ENCODE measurements around the gene PSMD8. TPM values are rescaled to one million over a fixed set of nuclear protein-coding genes. Genes with fewer than 3 reads are reported as not detected.
"Not testable (repeated sequence)": the region's sequence is repeated elsewhere in the genome, so short reads cannot be mapped to it uniquely, and the experiment has no call there.

Gene PSMD8
- total RNA-seq, 2 experiments from 2014 or later = 164 to 204 TPM

DNA sequence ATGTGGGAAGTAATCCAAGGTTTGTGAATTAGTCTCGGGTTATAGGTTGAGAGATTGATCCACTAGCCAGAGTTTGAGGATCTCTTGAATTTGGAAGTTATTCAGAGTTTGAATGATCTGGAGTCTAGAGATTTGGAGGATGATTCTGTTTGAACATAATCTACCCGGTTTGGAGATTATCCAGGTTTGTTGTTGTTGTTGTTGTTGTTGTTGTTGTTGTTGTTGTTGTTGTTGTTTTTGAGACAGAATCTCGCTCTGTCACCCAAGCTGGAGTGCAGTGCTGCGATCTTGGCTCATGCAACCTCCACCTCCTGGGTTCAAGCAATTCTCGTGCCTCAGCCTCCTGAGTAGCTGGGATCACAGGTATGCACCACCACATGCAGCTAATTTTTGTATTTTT, 37.5 kb downstream of the PSMD8 start:
- H3K36me3 Mint-ChIP-seq; DNase-seq; H3K9me3 Mint-ChIP-seq (ENCODE audit: low read depth); H3K27me3 Mint-ChIP-seq; H3K4me3 Mint-ChIP-seq; ATAC-seq; H3K27ac Mint-ChIP-seq; H3K4me1 Mint-ChIP-seq: not testable (repeated sequence)
- CTCF ChIA-PET = interaction anchor here (4.9 kb wide), 1 partner anchor 9 kb away, joined by 27 read pairs; the partner anchor contains the start of gene FAM98C

DNA sequence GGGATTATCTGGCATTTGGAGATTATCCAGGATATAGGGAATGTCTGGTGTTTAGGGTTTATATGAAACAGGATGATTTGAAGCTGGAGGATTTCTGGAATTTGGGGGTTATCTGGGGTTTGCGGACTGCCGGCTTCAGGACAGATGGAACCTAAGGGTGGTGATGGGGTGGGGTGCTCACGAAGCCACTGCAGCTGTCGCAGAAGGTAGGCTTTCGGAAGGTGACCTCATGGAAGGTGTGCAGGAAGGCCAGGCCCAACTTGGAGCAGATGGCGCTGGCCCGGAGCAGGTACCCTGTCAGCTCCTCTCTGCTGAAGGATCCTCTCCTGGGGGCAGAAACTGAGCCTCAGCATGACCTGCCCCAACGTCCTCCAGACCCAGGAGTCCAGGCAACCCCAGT, 38.1 kb downstream of the PSMD8 start:
- H3K4me3 Mint-ChIP-seq = no peak overlapping the region
- peaks cover 7% of the 10 kb centered on the region for H3K4me1 Mint-ChIP-seq
- no peaks in the 10 kb centered on the region for H3K9me3 Mint-ChIP-seq (ENCODE audit: low read depth)
- H3K27me3 Mint-ChIP-seq = no peaks in the 10 kb centered on the region
- CTCF ChIA-PET = interaction anchor here (4.9 kb wide), 1 partner anchor 9 kb away, joined by 27 read pairs; the partner anchor contains the start of gene FAM98C
- peaks cover 2% of the 10 kb centered on the region for H3K36me3 Mint-ChIP-seq
- DNase-seq = no peak
- ATAC-seq = no peak
- no peak overlapping the region for H3K27ac Mint-ChIP-seq

DNA sequence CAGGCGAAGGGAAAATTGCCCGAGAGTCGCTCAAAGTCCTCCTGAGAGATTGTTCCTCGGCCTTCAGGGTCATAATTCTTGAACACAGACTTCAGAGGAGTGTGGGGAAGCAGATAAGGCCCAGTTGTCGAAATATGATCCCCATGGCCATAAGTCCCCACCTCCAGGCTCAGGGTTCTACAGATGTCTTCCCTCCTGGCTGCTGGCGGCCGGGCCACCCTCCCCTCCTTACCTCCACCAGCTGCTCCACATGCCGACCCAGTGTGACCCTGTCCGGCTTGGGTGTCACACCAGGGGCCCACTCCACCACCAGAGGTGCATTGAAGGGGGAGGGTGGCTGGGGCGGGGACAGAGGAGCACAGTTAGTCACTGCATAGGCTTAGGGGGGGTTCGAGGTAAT, 38.6 kb downstream of the PSMD8 start:
- DNase-seq (no peak), ATAC-seq (no peak)
- Mint-ChIP-seq H3K27ac (no peak overlapping the region), H3K36me3 (peaks cover under 1% of the 10 kb centered on the region), H3K4me1 (peaks cover 12% of the 10 kb centered on the region), H3K27me3 (no peaks in the 10 kb centered on the region), H3K4me3 (no peak overlapping the region), H3K9me3 (ENCODE audit: low read depth) (no peaks in the 10 kb centered on the region)
- CTCF ChIA-PET = interaction anchor here (4.9 kb wide), 1 partner anchor 10 kb away, joined by 27 read pairs; the partner anchor contains the start of gene FAM98C

DNA sequence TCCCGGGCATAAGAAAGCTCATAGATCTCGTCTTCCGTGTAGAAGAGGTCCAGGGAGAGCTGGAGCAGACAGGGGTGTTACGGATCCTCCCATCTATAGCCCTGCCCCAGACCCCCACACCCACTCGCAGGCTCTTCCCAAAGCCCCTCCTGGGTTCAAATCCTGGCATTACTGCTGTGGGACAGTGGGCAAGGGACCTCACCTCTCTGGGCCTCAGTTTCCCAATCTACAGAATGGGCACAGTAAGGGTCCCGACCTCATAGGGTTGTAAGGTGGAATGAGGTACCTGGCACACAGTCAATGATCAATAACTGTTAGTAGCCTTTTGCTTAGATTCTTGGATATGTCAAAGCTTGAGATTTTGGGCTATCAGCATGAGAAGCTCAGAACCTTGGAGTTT, 39.0 kb downstream of the PSMD8 start:
- CTCF ChIA-PET = interaction anchor here (4.9 kb wide), 1 partner anchor 10 kb away, joined by 27 read pairs; the partner anchor contains the start of gene FAM98C
- H3K27ac Mint-ChIP-seq = no peak overlapping the region
- H3K27me3 Mint-ChIP-seq = no peaks in the 10 kb centered on the region
- peaks cover 13% of the 10 kb centered on the region for H3K4me1 Mint-ChIP-seq
- ATAC-seq = no peak
- no peaks in the 10 kb centered on the region for H3K36me3 Mint-ChIP-seq
- no peak overlapping the region for H3K4me3 Mint-ChIP-seq
- no peaks in the 10 kb centered on the region for H3K9me3 Mint-ChIP-seq (ENCODE audit: low read depth)
- DNase-seq = no peak

DNA sequence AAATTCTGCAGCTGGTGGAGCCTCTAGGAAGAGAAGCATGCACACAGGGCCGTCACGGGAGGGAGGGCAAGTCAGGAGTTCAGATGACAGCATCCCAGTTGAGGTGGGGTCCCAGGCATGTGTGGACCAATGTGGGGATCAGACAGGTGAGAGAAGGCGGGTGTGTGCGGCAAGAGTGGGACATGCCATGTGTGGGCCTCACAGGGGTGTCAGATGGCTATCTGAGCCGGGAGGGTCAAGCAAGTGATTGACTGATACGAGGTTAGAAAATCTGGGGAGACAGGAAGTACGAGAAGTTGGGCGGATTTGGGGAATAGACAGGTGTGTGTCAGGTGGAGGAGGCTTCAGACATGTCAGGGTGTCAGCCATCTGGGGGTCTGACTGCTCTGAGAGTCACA, 42.8 kb downstream of the PSMD8 start:
- DNase-seq (no peak), ATAC-seq (no peak)
- Mint-ChIP-seq H3K4me3 (peak overlapping the region; percentile 77), H3K36me3 (no peaks in the 10 kb centered on the region), H3K4me1 (peaks cover 13% of the 10 kb centered on the region), H3K27ac (peak overlapping the region; percentile 66), H3K9me3 (ENCODE audit: low read depth) (no peaks in the 10 kb centered on the region), H3K27me3 (no peaks in the 10 kb centered on the region)
- CTCF ChIA-PET = interaction anchor here (2.4 kb wide), 1 partner anchor 14 kb away, joined by 15 read pairs; the partner anchor contains the start of gene FAM98C

DNA sequence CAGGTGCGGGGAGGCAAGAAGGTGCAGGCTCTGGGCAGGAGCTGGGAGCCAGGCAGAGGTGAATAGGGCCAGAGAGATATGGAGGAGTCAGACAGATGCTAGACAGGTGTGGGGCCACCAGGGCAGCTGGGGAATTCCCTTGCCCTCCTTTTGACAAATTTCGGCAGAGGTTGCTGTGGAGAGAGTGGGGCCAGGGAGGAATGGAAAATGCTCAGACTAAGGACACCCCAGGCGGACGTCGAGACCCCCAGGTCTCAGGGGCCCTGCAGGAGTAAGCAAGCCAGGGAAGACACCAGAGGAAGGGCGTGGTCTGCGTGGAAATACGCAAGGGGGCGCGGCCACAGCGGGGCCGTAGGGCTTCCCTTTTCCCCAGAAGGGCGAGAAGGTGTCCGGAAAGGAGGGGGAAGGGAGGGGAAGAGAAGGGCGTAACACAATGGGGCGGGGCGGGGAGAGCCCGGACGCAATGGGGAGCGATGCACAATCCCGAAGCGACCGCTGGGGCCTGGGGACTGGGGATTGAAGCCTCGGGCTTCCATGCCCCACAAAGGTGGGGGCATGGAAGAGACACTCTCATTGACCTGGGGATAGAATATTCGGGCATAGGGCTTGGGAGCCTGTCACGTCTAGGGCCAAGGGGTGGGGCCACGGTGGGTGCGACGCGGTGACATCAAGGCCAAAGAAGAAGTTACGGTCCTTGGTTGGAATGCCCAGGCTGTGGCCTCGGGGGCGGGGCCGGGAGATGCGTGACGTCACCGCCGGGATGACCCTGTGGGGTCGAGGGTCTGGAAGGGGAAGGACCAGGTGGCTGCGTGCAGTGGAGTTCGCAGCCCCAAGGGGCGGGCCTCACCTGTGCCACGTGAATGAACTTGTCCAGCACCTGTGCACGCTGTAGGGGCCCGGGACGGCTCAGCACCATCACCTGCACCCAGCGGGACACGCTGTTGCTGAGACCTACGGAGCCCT, 43.5 kb downstream of the PSMD8 start:
- Mint-ChIP-seq H3K4me1 (peaks cover 13% of the 10 kb centered on the region), H3K4me3 (peak overlapping the region; percentile 77), H3K27me3 (no peaks in the 10 kb centered on the region), H3K9me3 (ENCODE audit: low read depth) (no peaks in the 10 kb centered on the region), H3K27ac (peak overlapping the region; percentile 66), H3K36me3 (no peaks in the 10 kb centered on the region)
- CTCF ChIA-PET = interaction anchor here (2.4 kb wide), 1 partner anchor 15 kb away, joined by 15 read pairs; the partner anchor contains the start of gene FAM98C
- DNase-seq (peak; percentile 82), ATAC-seq (peak; percentile 92)

DNA sequence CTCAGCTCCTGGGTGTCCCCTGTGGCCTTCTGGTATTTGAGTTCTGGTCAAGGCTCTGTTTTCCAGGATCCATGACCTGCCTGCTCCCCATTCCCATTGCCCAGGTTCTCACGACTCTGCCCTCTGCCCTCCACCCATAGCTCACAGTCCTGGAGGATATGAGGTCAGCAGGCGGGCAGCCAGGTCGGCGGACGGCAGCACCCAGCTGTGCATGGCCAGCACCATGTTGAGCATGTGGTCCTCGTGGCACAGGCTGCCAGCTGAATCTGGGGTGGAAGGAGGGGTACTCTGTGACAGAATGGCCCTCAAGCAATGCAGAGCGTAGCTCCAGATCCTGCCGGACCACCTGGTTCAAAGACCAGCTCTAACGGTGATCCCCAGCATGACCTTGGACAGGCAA, 46.6 kb downstream of the PSMD8 start:
- DNase-seq (no peak), ATAC-seq (no peak)
- peaks cover 16% of the 10 kb centered on the region for H3K4me1 Mint-ChIP-seq
- H3K4me3 Mint-ChIP-seq = no peak overlapping the region
- no peaks in the 10 kb centered on the region for H3K36me3 Mint-ChIP-seq
- CTCF ChIA-PET = interaction anchor here (1.1 kb wide), 1 partner anchor 18 kb away, joined by 6 read pairs; the partner anchor contains the start of gene FAM98C
- H3K27ac Mint-ChIP-seq = no peak overlapping the region
- no peaks in the 10 kb centered on the region for H3K27me3 Mint-ChIP-seq
- no peaks in the 10 kb centered on the region for H3K9me3 Mint-ChIP-seq (ENCODE audit: low read depth)

DNA sequence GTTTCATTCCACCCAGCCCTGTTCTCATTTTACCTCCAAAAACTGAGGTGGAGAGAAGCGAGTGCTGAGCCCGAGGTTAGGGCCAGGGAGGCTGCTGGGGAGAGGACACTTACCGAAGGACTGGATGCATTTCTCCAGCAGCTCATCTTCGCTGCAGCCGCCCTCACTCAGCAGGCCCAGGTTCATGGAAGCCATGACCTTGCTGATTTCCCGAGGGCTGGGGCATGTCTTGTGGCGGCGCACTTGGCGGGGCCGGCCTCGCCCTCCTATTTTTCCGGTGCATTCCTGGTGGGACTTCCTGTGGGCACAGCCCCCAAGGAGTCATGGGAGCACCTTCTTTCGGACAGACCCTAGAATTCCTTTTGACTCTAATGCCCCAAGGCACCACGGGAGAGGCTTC, 47.5 kb downstream of the PSMD8 start:
- H3K27me3 Mint-ChIP-seq = no peaks in the 10 kb centered on the region
- peaks cover 20% of the 10 kb centered on the region for H3K4me1 Mint-ChIP-seq
- DNase-seq (no peak), ATAC-seq (no peak)
- no peaks in the 10 kb centered on the region for H3K9me3 Mint-ChIP-seq (ENCODE audit: low read depth)
- H3K36me3 Mint-ChIP-seq = no peaks in the 10 kb centered on the region
- H3K27ac Mint-ChIP-seq = no peak overlapping the region
- H3K4me3 Mint-ChIP-seq = no peak overlapping the region
- CTCF ChIA-PET = no interaction called here

DNA sequence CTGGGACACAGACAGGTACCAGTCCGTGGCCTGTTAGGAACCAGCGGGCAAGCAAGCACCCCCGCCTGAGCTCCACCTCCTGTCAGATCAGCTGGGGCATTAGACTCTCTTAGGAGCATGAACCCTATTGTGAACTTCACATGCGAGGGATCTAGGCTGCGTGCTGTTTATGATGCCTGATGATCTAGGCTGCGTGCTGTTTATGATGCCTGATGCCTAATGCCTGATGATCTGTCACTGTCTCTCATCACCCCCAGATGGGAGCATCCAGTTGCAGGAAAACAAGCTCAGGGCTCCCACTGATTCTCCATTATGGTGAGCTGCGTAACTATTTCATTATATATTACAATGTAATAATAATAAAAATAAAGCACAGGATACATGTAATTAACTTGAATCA, 48.1 kb downstream of the PSMD8 start:
- ATAC-seq = no peak
- no peaks in the 10 kb centered on the region for H3K9me3 Mint-ChIP-seq (ENCODE audit: low read depth)
- no peaks in the 10 kb centered on the region for H3K27me3 Mint-ChIP-seq
- H3K4me3 Mint-ChIP-seq = no peak overlapping the region
- peaks cover 19% of the 10 kb centered on the region for H3K4me1 Mint-ChIP-seq
- H3K36me3 Mint-ChIP-seq = no peaks in the 10 kb centered on the region
- no peak overlapping the region for H3K27ac Mint-ChIP-seq
- CTCF ChIA-PET = no interaction called here
- no peak for DNase-seq

DNA sequence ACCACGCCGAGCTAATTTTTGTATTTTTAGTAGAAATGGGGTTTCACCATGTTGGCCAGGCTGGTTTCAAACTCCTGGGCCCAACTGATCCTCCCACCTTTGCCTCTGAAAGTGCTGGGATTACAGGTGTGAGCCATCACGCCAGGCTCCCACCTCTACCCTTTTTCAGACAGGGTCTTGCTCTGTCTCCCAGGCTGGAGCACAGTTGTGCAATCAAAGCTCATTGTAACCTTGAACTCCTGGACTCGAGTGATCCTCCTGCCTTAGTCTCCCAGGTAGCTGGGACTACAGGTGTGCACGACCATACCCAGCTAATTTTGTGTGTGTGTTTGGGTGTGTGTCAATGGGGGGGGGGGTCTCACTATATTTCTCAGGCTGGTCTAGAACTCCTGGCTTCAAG, 49.9 kb downstream of the PSMD8 start:
- no peak overlapping the region for H3K4me3 Mint-ChIP-seq
- CTCF ChIA-PET = interaction anchor here (0.8 to 0.9 kb wide), 2 partner anchors 22 to 506 kb away, joined by 3 to 6 read pairs; partner anchors contain the start of genes FAM98C, MRPS12 and SARS2
- ATAC-seq (no peak), DNase-seq (no peak)
- peaks cover 19% of the 10 kb centered on the region for H3K4me1 Mint-ChIP-seq
- H3K27me3 Mint-ChIP-seq = no peaks in the 10 kb centered on the region
- no peaks in the 10 kb centered on the region for H3K36me3 Mint-ChIP-seq
- H3K27ac Mint-ChIP-seq = no peak overlapping the region
- no peaks in the 10 kb centered on the region for H3K9me3 Mint-ChIP-seq (ENCODE audit: low read depth)

DNA sequence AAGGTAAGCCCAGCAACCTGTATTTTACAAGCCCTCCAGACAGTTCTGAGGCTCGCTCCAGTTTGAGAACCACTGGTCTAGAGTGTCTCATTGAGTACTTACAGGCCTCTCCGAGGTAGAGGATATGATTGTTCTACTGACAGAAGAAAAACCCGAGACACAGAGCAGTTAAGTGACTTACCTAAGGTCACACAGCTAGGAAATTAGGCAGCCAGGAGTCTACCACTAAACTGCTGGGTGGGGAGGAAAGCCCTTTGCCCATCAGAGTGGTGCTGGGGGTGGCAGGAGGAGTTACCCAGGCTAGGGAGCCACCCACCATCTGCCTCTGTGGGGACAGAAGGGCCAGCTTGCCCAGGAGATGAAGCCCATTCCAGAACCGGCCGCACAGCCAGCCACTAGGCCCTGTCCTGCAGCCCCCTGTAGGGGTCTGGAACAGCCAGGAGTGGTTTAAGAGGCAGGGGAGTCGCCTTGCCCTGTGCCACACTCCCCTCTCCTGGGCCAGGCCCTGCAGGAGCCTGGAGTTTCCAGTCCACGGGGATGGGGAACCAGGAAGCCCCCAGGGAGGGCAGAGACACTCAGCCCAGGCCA, 50.9 kb downstream of the PSMD8 start:
- Mint-ChIP-seq H3K27me3 (peaks cover 3% of the 10 kb centered on the region), H3K36me3 (no peaks in the 10 kb centered on the region), H3K27ac (no peak overlapping the region), H3K9me3 (ENCODE audit: low read depth) (no peaks in the 10 kb centered on the region), H3K4me1 (peaks cover 24% of the 10 kb centered on the region), H3K4me3 (no peak overlapping the region)
- CTCF ChIA-PET = interaction anchor here (3.5 kb wide), 1 partner anchor 22 kb away, joined by 15 read pairs; the partner anchor contains the start of gene FAM98C
- no peak for DNase-seq
- no peak for ATAC-seq

DNA sequence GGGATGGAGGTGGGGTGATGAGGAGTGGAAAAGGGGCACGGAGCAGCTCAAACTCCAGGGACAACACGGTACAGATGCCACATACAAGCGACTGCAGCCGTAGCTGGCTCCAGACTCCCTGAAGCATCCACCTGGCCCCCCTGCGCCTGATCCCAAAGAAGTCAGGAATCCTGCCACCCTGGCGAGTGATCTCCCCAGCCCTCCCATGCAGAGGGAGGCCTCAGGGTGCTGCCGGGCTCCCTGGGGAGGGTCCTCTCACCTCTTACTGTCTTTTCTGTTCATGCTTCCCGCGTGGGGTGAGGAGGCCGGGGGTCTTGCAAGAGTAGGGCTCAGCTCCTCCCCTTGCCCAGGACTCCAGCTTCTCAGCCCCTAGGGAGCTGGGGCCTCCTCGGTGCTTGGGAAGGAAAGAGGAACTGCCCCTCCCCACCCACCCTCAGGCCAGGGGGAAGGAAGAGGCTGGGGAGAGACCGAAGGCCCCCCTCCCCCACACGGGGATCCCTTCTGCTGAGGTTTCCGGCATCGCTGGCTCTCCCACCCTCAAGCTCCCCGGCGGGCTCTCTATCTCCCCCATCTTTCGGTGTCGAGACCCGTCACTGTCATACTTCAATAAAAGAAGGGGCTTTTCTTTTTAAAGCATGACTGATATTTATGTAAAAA, 51.6 kb downstream of the PSMD8 start, which contains the start of gene RASGRP4:
Gene RASGRP4, minus strand, starts transcription at position 410 of the 657 bp plus-strand sequence. Its CDS starts 128 bp downstream, at position 282.
- H3K9me3 Mint-ChIP-seq (ENCODE audit: low read depth) = no peaks in the 10 kb centered on the region
- H3K36me3 Mint-ChIP-seq = no peaks in the 10 kb centered on the region
- H3K4me3 Mint-ChIP-seq = peak within 1 kb of the TSS; percentile 10
- peak; percentile 50 for ATAC-seq
- H3K27ac Mint-ChIP-seq = peak within 1 kb of the TSS; percentile 42
- peaks cover 24% of the 10 kb centered on the region for H3K4me1 Mint-ChIP-seq
- peak; percentile 58 for DNase-seq
- CTCF ChIA-PET = interaction anchor here (3.5 kb wide), 1 partner anchor 23 kb away, joined by 15 read pairs; the partner anchor contains the start of gene FAM98C
- peaks cover 6% of the 10 kb centered on the region for H3K27me3 Mint-ChIP-seq

All from activated CD8-positive, alpha-beta memory T cell treated with anti-CD3 and anti-CD28 coated beads, Interleukin-2, amount 10 ng/mL, durations not matched to agents 7 days and 5 days (primary cell).